Measurements from ENCODE around the gene ABHD17C. TPM values are rescaled to one million over a fixed set of nuclear protein-coding genes. Genes with fewer than 3 reads are reported as not detected.

The ABHD17C gene
- total RNA-seq, 2 experiments from 2014 or later: 5.8 to 6.7 TPM

DNA sequence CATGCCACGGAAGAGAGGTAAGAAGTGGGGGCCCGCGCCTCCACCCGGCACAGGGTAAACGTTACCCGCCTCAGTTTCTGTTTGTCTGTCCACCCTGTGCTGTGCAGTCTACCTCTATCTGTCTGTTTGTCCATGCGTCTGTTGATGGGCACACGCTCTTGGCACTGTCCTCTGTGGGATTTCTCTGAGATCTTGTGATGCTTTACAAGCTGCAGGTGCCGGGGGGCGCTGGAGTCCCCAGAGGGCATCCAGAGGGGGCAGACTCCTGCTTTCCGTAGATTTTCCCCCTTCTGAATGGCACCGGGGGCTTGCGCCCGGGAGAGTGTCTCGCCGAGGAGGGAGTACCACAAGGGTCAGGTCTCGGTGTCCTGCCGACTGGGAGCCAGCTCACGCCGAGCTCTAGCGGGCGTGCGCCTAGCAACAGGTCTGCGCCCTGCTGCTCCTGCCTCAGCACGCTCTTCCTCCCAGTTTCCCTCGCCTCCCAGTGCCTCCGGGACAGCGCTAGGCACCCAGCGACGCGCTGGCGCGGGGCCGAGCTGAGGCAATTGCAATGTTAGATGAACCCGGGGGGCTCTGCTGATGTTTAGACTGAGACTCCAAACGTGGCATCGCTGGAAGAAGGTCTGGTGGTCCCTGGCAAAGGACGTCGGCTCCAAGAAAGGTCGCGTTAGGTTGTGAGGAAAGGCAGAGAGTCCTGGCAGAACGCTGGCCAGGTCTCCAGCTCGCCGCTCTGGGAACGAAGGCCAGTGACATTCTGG, 84.7 kb downstream of the ABHD17C start:
- CTCF ChIA-PET: interaction anchor here (0.7 to 2.6 kb wide), 12 partner anchors 24 to 331 kb away, joined by 3 to 20 read pairs (median 3); no protein-coding TSS in a partner anchor
- Mint-ChIP-seq H3K9me3 (ENCODE audit: low read depth) (no peaks in the 10 kb centered on the region), H3K27me3 (peaks cover 47% of the 10 kb centered on the region), H3K4me1 (peaks cover 15% of the 10 kb centered on the region), H3K4me3 (peak overlapping the region; percentile 29), H3K27ac (no peak overlapping the region), H3K36me3 (ENCODE audit: low read depth) (no peaks in the 10 kb centered on the region)
- DNase-seq (no peak), ATAC-seq (no peak)
- POLR2A ChIA-PET: no interaction called here
- intact Hi-C loops (cut with DNase I, micrococcal nuclease): loop anchor here (1.0 to 5.0 kb wide), 4 partner anchors 85 to 192 kb away; partner anchors contain the start of gene ABHD17C (in 1 of the 2)

DNA sequence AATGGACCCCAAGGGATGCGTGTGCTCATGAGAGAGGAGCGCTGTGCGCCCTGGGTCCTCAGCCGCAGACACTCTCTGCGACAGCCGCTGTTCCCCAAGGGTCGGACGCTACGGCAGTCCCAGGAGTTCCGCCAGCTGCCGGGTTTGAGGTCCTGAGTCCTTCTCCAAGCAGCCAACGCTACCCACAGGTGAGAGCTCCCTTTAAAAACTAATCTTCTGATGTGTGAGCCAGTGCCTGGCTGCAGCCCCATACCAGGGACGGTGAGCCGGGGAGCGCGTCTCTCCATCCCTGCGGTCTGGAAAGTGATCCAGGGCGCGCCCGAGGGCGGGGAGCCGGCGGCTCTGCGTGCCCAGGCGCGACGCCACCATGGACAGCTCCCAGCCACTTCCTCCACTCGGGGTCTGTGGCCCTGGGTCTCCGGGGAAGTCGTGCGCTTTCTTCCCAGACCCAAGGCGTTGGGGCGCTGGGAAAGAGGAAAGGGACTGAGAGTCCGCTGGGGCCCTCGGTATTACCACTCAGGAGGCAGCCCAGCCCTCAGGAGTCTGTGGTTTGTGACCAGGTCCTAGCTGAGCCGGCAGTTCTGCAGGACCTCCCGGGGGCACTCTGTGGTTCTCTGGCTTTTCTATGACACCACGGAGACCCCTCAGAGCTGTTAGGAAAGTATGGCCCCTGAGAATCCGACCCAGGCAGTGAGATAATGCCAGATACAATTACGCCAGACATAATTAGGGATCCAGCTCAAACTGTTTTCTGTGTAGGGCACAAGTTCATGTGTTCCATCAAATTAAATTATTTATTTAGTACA, 85.5 kb downstream of the ABHD17C start:
- DNase-seq (peak; percentile 59), ATAC-seq (no peak)
- no peak overlapping the region for H3K4me3 Mint-ChIP-seq
- intact Hi-C loops (cut with DNase I, micrococcal nuclease): no loop called here
- ChIA-PET POLR2A (no interaction called here), CTCF (interaction anchor here (0.5 to 2.6 kb wide), 5 partner anchors 26 to 213 kb away, joined by 3 to 20 read pairs (median 4); no protein-coding TSS in a partner anchor)
- peaks cover 46% of the 10 kb centered on the region for H3K27me3 Mint-ChIP-seq
- no peaks in the 10 kb centered on the region for H3K36me3 Mint-ChIP-seq (ENCODE audit: low read depth)
- no peak overlapping the region for H3K27ac Mint-ChIP-seq
- H3K4me1 Mint-ChIP-seq: peaks cover 15% of the 10 kb centered on the region
- H3K9me3 Mint-ChIP-seq (ENCODE audit: low read depth): no peaks in the 10 kb centered on the region

DNA sequence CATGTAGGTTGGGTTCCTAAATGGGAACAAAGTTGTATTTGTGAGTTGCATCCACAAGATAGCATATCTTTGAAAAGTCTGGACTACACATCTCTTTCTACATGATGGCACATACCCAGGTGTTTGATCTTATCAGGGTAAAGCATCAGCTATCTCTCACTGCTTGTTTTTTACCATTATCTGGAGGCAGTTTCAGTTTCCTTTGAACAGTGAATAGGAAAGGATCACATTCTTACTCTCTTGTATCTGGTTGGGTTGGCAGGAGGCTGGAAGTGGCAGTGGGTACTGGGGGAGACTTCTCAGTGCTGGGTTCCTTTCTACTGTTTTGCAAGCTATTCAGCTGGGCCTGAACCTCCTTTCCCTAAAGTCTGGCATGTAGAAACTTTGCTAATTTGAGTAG, 88.2 kb downstream of the ABHD17C start:
- Mint-ChIP-seq H3K9me3 (ENCODE audit: low read depth) (no peaks in the 10 kb centered on the region), H3K27me3 (peaks cover 34% of the 10 kb centered on the region), H3K4me1 (peaks cover 15% of the 10 kb centered on the region), H3K4me3 (no peak overlapping the region), H3K36me3 (ENCODE audit: low read depth) (no peaks in the 10 kb centered on the region), H3K27ac (no peak overlapping the region)
- ChIA-PET CTCF (interaction anchor here (0.7 to 4.5 kb wide), 6 partner anchors 7 to 328 kb away, joined by 3 to 23 read pairs (median 4); no protein-coding TSS in a partner anchor), POLR2A (interaction anchor here (1.4 kb wide), 1 partner anchor 21 kb away, joined by 4 read pairs; no protein-coding TSS in a partner anchor)
- DNase-seq (no peak), ATAC-seq (peak; percentile 53)
- intact Hi-C loops (cut with DNase I, micrococcal nuclease): no loop called here

DNA sequence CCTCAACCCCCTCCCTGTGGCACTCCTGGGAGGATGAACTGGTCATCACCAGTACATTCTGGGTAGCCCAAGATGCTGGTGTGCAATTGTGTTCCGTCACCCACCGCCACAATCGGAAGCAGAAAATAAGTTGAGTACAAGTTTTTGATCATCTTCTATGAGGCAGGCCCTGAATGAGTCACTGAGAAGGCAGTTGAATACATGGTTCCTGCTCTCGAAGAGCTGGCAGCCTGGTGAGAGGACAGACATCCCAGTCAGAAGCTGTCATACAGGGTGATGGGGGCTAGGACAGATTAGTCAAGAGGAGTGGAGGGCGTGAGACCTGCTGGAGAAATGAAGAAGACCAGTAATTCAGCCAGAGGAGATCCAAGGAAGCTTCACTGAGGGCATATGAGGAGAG, 90.2 kb downstream of the ABHD17C start:
- Mint-ChIP-seq H3K27me3 (peaks cover 25% of the 10 kb centered on the region), H3K9me3 (ENCODE audit: low read depth) (no peaks in the 10 kb centered on the region), H3K4me3 (no peak overlapping the region), H3K4me1 (peaks cover 10% of the 10 kb centered on the region), H3K36me3 (ENCODE audit: low read depth) (no peaks in the 10 kb centered on the region), H3K27ac (no peak overlapping the region)
- CTCF ChIA-PET: interaction anchor here (0.7 to 4.5 kb wide), 4 partner anchors 9 to 218 kb away, joined by 3 to 23 read pairs (median 4); no protein-coding TSS in a partner anchor
- intact Hi-C loops (cut with DNase I, micrococcal nuclease): no loop called here
- POLR2A ChIA-PET: no interaction called here
- no peak for DNase-seq
- peak; percentile 12 for ATAC-seq

DNA sequence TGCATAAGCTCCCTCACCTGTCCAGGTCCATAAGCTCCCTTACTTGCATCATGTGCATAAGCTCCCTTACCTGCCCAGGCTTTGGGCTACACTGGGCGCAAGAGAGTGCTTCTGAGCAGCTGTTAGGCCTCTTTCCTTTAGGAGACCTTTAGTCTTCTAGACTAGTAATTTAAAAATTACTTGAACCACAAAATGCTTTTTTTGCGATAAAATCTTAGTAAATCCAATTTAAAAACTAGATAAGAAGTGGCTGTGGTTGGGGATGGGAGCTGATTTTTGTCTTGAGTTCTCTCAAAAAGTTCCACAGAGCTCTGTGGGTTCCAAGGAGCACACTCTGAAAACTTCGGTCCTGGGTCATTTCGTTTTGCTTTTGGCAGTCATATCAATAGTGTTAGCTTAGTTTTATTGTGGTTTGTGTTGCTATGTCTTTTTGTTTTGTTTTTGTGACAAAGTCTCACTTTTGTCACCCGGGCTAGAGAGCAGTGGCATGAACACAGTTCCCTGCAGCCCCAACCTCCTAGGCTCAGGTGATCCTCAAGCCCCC, 90.8 kb downstream of the ABHD17C start:
- no peaks in the 10 kb centered on the region for H3K36me3 Mint-ChIP-seq (ENCODE audit: low read depth)
- POLR2A ChIA-PET: no interaction called here
- ATAC-seq: no peak

DNA sequence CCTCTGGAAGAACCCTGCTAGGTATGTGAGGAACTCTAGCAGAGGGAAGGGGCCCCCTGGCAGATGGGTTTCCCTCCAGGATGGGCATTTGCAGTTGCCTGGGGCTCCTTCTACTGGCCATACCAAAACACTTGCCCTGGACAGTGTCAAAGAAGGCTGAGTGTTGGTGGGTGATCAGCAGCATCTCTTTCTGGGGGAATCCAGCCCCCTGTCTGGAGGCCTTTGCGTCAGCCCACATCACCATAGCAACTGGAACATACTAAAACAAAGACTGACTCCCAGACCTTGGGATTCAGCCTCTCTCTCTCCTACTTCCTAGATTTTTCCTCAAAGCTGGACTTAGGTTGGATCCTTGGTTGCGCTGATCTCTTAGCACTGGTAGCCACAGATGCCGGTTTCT, 92.2 kb downstream of the ABHD17C start:
- no peak for ATAC-seq
- intact Hi-C loops (cut with DNase I, micrococcal nuclease): no loop called here
- Mint-ChIP-seq H3K9me3 (ENCODE audit: low read depth) (no peaks in the 10 kb centered on the region), H3K27ac (no peak overlapping the region), H3K36me3 (ENCODE audit: low read depth) (no peaks in the 10 kb centered on the region), H3K27me3 (peaks cover 15% of the 10 kb centered on the region), H3K4me1 (peaks cover 10% of the 10 kb centered on the region), H3K4me3 (no peak overlapping the region)
- DNase-seq: no peak
- POLR2A ChIA-PET: no interaction called here
- CTCF ChIA-PET: interaction anchor here (0.9 to 4.5 kb wide), 3 partner anchors 11 to 479 kb away, joined by 3 to 23 read pairs (median 4); no protein-coding TSS in a partner anchor

More for the DNA sequence above, 90.8 kb downstream of the ABHD17C start:
- CTCF ChIA-PET: interaction anchor here (0.7 to 4.5 kb wide), 3 partner anchors 9 to 184 kb away, joined by 3 to 23 read pairs (median 5); no protein-coding TSS in a partner anchor
- Mint-ChIP-seq H3K4me1 (peaks cover 10% of the 10 kb centered on the region), H3K9me3 (ENCODE audit: low read depth) (no peaks in the 10 kb centered on the region), H3K4me3 (no peak overlapping the region), H3K27ac (no peak overlapping the region), H3K27me3 (peaks cover 26% of the 10 kb centered on the region)
- no peak for DNase-seq
- intact Hi-C loops (cut with DNase I, micrococcal nuclease): no loop called here

DNA sequence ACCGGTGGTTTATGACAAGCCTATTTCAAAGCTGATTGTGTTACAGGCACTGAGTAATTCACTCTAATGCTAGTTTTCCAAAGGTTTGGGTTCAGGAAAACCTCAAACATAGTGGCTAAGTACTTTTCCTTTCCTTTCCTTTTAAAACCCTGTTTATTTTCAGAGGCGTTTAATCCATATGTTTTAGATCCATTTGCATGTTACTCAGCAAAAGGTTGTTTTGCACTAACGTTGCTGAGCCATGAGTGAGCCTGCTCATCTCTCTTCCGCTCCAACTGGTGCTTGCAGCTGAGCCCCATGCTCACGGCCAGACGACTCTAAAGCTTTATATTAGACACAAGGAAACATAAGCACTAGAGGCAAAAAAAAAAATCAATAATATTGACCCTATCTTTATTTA, 93.4 kb downstream of the ABHD17C start:
- ChIA-PET CTCF (interaction anchor here (0.7 kb wide), 1 partner anchor 134 kb away, joined by 3 read pairs; no protein-coding TSS in a partner anchor), POLR2A (interaction anchor here (0.6 kb wide), 1 partner anchor 30 kb away, joined by 3 read pairs; no protein-coding TSS in a partner anchor)
- Mint-ChIP-seq H3K27me3 (peaks cover 12% of the 10 kb centered on the region), H3K27ac (no peak overlapping the region), H3K9me3 (ENCODE audit: low read depth) (no peaks in the 10 kb centered on the region), H3K36me3 (ENCODE audit: low read depth) (no peaks in the 10 kb centered on the region), H3K4me3 (no peak overlapping the region), H3K4me1 (peaks cover 2% of the 10 kb centered on the region)
- DNase-seq (no peak), ATAC-seq (no peak)
- intact Hi-C loops (cut with DNase I, micrococcal nuclease): no loop called here

DNA sequence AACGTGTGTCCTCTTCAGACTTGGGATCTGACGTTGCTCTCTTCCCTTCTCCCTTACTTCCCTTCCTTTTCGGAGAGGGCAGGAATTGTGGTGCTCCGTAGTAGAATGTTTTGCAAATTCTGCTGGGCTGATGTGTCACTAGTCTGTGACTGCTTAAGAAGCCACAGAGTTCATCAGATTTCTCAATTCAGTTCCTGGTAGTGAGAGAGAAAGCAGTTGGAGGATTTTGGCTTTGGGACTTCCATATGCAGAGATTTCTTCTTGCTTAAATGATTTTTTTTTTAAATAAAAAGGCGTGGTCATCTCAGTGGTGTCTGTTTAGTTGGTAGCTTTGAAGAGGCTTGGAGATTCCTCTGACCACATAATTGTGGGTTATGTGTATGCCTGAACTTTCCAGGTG, 94.2 kb downstream of the ABHD17C start:
- ChIA-PET CTCF (no interaction called here), POLR2A (no interaction called here)
- ATAC-seq (no peak), DNase-seq (no peak)
- Mint-ChIP-seq H3K36me3 (ENCODE audit: low read depth) (no peaks in the 10 kb centered on the region), H3K27me3 (peaks cover 14% of the 10 kb centered on the region), H3K27ac (no peak overlapping the region), H3K4me1 (no peaks in the 10 kb centered on the region), H3K9me3 (ENCODE audit: low read depth) (no peaks in the 10 kb centered on the region), H3K4me3 (no peak overlapping the region)
- intact Hi-C loops (cut with DNase I, micrococcal nuclease): no loop called here

DNA sequence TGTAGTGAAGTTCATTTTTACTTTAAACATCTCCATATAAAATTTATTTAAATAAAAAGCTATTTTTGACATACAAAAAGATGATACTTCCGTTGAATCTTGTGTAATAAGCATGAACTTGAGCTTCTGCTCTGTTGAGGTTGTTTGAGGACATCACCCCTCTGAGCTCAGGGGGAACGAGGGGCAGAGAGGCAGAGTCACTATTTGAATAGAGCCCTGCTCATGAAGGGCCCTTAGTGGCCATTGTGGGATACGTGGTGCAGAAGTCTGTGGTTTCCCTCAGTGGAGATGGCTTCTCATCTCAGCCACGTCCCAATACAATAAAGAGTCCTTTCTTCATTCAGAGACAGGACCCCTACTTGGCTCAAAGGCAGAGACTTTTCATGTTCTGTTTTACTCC, 94.7 kb downstream of the ABHD17C start:
- H3K9me3 Mint-ChIP-seq (ENCODE audit: low read depth): no peaks in the 10 kb centered on the region
- no peak overlapping the region for H3K4me3 Mint-ChIP-seq
- DNase-seq (no peak), ATAC-seq (no peak)
- H3K27ac Mint-ChIP-seq: no peak overlapping the region
- ChIA-PET CTCF (no interaction called here), POLR2A (no interaction called here)
- no peaks in the 10 kb centered on the region for H3K4me1 Mint-ChIP-seq
- intact Hi-C loops (cut with DNase I, micrococcal nuclease): no loop called here
- H3K27me3 Mint-ChIP-seq: peaks cover 17% of the 10 kb centered on the region
- no peaks in the 10 kb centered on the region for H3K36me3 Mint-ChIP-seq (ENCODE audit: low read depth)

DNA sequence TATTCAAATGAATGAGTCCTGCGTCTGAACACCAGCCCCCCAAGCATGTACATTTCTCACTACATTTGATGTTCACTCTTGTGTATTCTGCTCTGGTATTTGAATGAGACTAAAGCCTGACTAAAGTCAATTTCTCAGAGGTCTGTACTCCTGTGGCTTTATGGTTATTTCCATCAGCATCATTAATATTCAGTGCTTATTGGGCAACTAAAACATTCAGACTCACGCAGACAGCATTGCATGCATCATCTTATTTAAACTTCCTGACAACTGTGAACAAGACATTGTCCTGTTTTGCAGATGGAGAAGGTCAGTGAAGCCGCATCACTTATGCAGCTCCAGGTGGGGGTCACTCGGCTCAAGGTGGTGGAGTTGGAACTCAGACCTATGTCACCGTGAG, 95.1 kb downstream of the ABHD17C start:
- Mint-ChIP-seq H3K4me1 (no peaks in the 10 kb centered on the region), H3K27me3 (peaks cover 18% of the 10 kb centered on the region), H3K9me3 (ENCODE audit: low read depth) (no peaks in the 10 kb centered on the region), H3K27ac (no peak overlapping the region), H3K4me3 (no peak overlapping the region), H3K36me3 (ENCODE audit: low read depth) (no peaks in the 10 kb centered on the region)
- POLR2A ChIA-PET: no interaction called here
- ATAC-seq (no peak), DNase-seq (no peak)
- intact Hi-C loops (cut with DNase I, micrococcal nuclease): no loop called here
- CTCF ChIA-PET: no interaction called here

DNA sequence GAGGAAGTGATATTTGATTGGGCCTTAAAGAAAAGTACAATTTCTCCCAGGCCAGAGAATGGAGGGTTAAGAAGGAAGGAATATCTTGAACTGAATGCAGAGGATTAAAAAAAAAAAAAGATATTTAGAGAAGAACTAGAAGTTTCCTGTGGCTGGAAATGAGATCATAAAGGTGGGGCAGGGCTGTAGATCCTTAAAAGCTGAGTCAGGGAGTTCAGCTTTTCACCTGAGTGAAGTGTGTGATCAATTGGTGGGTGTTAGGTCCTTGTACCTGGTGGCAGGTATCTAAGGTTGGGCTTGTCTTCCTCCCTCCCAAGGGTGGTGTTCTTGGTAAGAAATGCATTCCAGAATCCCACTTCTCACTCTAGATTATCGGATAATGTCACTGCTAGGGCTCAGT, 95.9 kb downstream of the ABHD17C start:
- no peak overlapping the region for H3K4me3 Mint-ChIP-seq
- H3K27ac Mint-ChIP-seq: no peak overlapping the region
- no peaks in the 10 kb centered on the region for H3K9me3 Mint-ChIP-seq (ENCODE audit: low read depth)
- H3K4me1 Mint-ChIP-seq: no peaks in the 10 kb centered on the region
- no peaks in the 10 kb centered on the region for H3K36me3 Mint-ChIP-seq (ENCODE audit: low read depth)
- intact Hi-C loops (cut with DNase I, micrococcal nuclease): no loop called here
- CTCF ChIA-PET: no interaction called here
- ATAC-seq (no peak), DNase-seq (no peak)
- H3K27me3 Mint-ChIP-seq: peaks cover 18% of the 10 kb centered on the region
- POLR2A ChIA-PET: no interaction called here
